ENCODE data around the gene BCL7C. TPM values are rescaled to one million over a fixed set of nuclear protein-coding genes. Genes with fewer than 3 reads are reported as not detected.

Gene BCL7C
- total RNA-seq, 1 experiment from 2014 or later = 44.9 TPM

DNA sequence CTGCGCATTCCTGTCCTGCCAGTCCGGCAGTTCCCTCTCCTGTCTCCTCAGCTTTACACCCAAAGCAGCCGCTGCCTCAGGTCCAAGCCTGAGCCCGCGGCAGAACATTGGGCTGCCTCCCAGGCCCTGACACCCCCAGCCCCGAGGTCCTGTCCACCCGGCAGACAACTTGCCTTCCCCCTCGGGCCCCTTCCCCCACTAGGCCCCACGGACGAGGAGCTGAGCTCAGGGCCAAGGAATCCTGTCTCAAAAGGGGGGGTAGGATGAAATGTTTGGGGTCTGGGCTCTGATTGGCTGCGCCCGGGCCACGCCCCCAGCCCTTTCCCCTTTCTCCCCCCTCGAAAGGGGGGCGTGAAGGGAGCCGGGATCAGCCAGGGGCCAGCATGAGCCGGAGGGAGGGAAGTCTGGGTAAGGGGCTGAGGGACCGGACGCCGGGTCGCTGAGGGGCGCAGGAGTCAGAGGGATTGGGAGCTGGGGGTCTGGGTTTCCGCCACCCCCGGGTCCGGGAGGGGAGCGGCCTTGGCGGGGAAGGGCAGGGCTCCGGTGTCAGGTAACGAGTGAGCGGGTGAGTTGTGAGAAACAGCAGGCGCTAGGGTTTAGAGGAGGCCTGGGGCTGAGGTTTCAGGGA lies 2.5 kb upstream of the BCL7C start, which contains the start of gene CTF1:
Gene CTF1, plus strand, starts transcription at position 354 of the 628 bp plus-strand sequence. Its CDS starts 30 bp downstream, at position 384.
- Histone ChIP-seq H3K36me3 (ENCODE audit: control insufficient read depth in 1 of 2, insufficient read depth in 2 of 2, low read length in 2 of 2) (peaks cover 3 to 4% of the 10 kb centered on the region in 2 experiments; a peak in 2 of 4 replicates), H3K79me2 (ENCODE audit: insufficient read depth, low read length) (peaks cover 15% of the 10 kb centered on the region), H3K27me3 (ENCODE audit: insufficient read depth, low read length) (no peaks in the 10 kb centered on the region), H3K9me3 (ENCODE audit: control insufficient read depth in 1 of 2, insufficient read depth in 1 of 2, low read depth in 1 of 2, low read length in 2 of 2) (no peaks in the 10 kb centered on the region), H3K4me3 (replicated peaks in 1 of 2; ENCODE audit: low read depth in 1 of 2, low read length in 2 of 2) (peak within 1 kb of the TSS; percentile 60 to 79), H3K4me2 (ENCODE audit: low read length) (peak within 1 kb of the TSS; percentile 100), H2AFZ (ENCODE audit: low read depth, low read length, poor library complexity, severe bottlenecking) (peak within 1 kb of the TSS; percentile 68), H3K27ac (ENCODE audit: low read depth, low read length) (peak within 1 kb of the TSS; percentile 98), H3K9ac (ENCODE audit: low read length) (peak within 1 kb of the TSS; percentile 77), H3K4me1 (ENCODE audit: control insufficient read depth in 1 of 2, insufficient read depth in 2 of 2, low read length in 2 of 2) (peaks cover 25 to 55% of the 10 kb centered on the region in 2 experiments), H4K20me1 (ENCODE audit: insufficient read depth) (no peaks in the 10 kb centered on the region), H3K9me2 (ENCODE audit: insufficient read depth) (no peaks in the 10 kb centered on the region)
- DNase-seq (ENCODE audit: low read depth, low spot score) (peak; percentile 65), ATAC-seq (peak; percentile 58)
- no TSS peak for BruUV-seq (replicated peaks)
- intact Hi-C loops (cut with micrococcal nuclease) = loop anchor here (2.0 kb wide), 1 partner anchor 26 kb away; the partner anchor contains the start of gene FBXL19
- ChIA-PET RAD21 (ENCODE audit: low non-redundant PET in 1 of 2, low total read pairs in 2 of 2, uncharacterized antibody in 2 of 2, unreplicated experiment in 2 of 2) (interaction anchor here in 1 of 2 experiments (0.5 kb wide), 1 partner anchor 19 kb away, joined by 4 read pairs; no protein-coding TSS in a partner anchor), CTCF (interaction anchor here (1.0 to 1.5 kb wide), 2 partner anchors 52 to 82 kb away, joined by 3 to 5 read pairs; no protein-coding TSS in a partner anchor), POLR2A (interaction anchor here (1.0 to 1.7 kb wide), 3 partner anchors 8 to 91 kb away, joined by 3 to 6 read pairs (median 4); partner anchors contain the start of gene FBXL19)
- TF ChIP-seq ELF1 (IDR thresholded peaks at IDR 0.05; ENCODE audit: borderline replicate concordance, low read depth) (no peak), FOSL1 (IDR thresholded peaks at IDR 0.05; ENCODE audit: low read depth) (no peak), YY1 (IDR thresholded peaks at IDR 0.05; ENCODE audit: extremely low read depth, insufficient replicate concordance, low read depth, low read length) (no peak), ZFX (IDR thresholded peaks at IDR 0.05) (peak; percentile 56; the same call in 1 of the 2 replicates), SIN3A (IDR thresholded peaks at IDR 0.05; ENCODE audit: low read depth) (no peak), SRF (IDR thresholded peaks at IDR 0.05; ENCODE audit: low read depth) (no peak), EZH2phosphoT487 (IDR thresholded peaks at IDR 0.05; ENCODE audit: borderline replicate concordance) (no peak), CBX3 (IDR thresholded peaks at IDR 0.05; ENCODE audit: low read depth) (no peak), JUND (IDR thresholded peaks at IDR 0.05) (no peak), ZNF274 (IDR thresholded peaks at IDR 0.05; ENCODE audit: low read depth, low read length) (no peak), RAD21 (IDR thresholded peaks at IDR 0.05; ENCODE audit: low read depth) (no peak), TCF7L2 (IDR thresholded peaks at IDR 0.05; ENCODE audit: borderline replicate concordance, extremely low read depth, insufficient read depth, insufficient read length) (peak; percentile 69), EZH2 (IDR thresholded peaks at IDR 0.05) (no peak)
- TF ChIP-seq, protein P1, sequence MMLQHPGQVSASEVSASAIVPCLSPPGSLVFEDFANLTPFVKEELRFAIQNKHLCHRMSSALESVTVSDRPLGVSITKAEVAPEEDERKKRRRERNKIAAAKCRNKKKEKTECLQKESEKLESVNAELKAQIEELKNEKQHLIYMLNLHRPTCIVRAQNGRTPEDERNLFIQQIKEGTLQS (IDR thresholded peaks at IDR 0.05) = no peak
- TF ChIP-seq, protein P2, sequence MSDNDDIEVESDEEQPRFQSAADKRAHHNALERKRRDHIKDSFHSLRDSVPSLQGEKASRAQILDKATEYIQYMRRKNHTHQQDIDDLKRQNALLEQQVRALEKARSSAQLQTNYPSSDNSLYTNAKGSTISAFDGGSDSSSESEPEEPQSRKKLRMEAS (IDR thresholded peaks at IDR 0.05) = no peak
- TF ChIP-seq, protein P3, sequence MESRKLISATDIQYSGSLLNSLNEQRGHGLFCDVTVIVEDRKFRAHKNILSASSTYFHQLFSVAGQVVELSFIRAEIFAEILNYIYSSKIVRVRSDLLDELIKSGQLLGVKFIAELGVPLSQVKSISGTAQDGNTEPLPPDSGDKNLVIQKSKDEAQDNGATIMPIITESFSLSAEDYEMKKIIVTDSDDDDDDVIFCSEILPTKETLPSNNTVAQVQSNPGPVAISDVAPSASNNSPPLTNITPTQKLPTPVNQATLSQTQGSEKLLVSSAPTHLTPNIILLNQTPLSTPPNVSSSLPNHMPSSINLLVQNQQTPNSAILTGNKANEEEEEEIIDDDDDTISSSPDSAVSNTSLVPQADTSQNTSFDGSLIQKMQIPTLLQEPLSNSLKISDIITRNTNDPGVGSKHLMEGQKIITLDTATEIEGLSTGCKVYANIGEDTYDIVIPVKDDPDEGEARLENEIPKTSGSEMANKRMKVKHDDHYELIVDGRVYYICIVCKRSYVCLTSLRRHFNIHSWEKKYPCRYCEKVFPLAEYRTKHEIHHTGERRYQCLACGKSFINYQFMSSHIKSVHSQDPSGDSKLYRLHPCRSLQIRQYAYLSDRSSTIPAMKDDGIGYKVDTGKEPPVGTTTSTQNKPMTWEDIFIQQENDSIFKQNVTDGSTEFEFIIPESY (IDR thresholded peaks at IDR 0.05; ENCODE audit: extremely low read depth, insufficient replicate concordance, low read length) = no peak
- TF ChIP-seq, protein P4, sequence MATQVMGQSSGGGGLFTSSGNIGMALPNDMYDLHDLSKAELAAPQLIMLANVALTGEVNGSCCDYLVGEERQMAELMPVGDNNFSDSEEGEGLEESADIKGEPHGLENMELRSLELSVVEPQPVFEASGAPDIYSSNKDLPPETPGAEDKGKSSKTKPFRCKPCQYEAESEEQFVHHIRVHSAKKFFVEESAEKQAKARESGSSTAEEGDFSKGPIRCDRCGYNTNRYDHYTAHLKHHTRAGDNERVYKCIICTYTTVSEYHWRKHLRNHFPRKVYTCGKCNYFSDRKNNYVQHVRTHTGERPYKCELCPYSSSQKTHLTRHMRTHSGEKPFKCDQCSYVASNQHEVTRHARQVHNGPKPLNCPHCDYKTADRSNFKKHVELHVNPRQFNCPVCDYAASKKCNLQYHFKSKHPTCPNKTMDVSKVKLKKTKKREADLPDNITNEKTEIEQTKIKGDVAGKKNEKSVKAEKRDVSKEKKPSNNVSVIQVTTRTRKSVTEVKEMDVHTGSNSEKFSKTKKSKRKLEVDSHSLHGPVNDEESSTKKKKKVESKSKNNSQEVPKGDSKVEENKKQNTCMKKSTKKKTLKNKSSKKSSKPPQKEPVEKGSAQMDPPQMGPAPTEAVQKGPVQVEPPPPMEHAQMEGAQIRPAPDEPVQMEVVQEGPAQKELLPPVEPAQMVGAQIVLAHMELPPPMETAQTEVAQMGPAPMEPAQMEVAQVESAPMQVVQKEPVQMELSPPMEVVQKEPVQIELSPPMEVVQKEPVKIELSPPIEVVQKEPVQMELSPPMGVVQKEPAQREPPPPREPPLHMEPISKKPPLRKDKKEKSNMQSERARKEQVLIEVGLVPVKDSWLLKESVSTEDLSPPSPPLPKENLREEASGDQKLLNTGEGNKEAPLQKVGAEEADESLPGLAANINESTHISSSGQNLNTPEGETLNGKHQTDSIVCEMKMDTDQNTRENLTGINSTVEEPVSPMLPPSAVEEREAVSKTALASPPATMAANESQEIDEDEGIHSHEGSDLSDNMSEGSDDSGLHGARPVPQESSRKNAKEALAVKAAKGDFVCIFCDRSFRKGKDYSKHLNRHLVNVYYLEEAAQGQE (IDR thresholded peaks at IDR 0.05; ENCODE audit: low read depth) = no peak

Measured in HCT116 (cell line).